Kidney epithelial cell (primary cell): ENCODE measurements around the gene GPR160. TPM values are rescaled to one million over a fixed set of nuclear protein-coding genes. Genes with fewer than 3 reads are reported as not detected.

Experiments
- DNase-seq: peaks from one replicate; pipeline ENCODE4 v3.0.0-alpha.2; 2010; ENCODE audit warnings: low read depth
- H3K27me3 ChIP-seq: 2 replicates; pipeline ENCODE4 v1.6.0; 2011; ENCODE audit warnings: low read length; ENCODE audit not compliant: control insufficient read depth, insufficient read depth
- H3K36me3 ChIP-seq: 2 replicates; pipeline ENCODE4 v1.5.1; 2011; ENCODE audit warnings: low read length; ENCODE audit not compliant: control insufficient read depth, insufficient read depth
- H3K4me3 ChIP-seq: 2 replicates; pipeline ENCODE4 v1.5.1; 2011; ENCODE audit warnings: low read depth, mild to moderate bottlenecking, control low read depth, low read length
- CTCF ChIP-seq: IDR thresholded peaks from 2 replicates; pipeline ENCODE4 v1.5.1; 2011; ENCODE audit warnings: mild to moderate bottlenecking, moderate library complexity, low read length, control low read depth, inconsistent platforms; ENCODE audit not compliant: insufficient read depth, poor library complexity, severe bottlenecking
- total RNA-seq: library from RNA; depleted of rRNA; stranded (reverse); fragments of >200 nt; gene quantifications from 2 replicates; pipeline ENCODE4 v1.2.3, GENCODE V29; 2015

Gene GPR160
- total RNA-seq, 1 donor from 2014 or later, result 14.2 TPM

DNA sequence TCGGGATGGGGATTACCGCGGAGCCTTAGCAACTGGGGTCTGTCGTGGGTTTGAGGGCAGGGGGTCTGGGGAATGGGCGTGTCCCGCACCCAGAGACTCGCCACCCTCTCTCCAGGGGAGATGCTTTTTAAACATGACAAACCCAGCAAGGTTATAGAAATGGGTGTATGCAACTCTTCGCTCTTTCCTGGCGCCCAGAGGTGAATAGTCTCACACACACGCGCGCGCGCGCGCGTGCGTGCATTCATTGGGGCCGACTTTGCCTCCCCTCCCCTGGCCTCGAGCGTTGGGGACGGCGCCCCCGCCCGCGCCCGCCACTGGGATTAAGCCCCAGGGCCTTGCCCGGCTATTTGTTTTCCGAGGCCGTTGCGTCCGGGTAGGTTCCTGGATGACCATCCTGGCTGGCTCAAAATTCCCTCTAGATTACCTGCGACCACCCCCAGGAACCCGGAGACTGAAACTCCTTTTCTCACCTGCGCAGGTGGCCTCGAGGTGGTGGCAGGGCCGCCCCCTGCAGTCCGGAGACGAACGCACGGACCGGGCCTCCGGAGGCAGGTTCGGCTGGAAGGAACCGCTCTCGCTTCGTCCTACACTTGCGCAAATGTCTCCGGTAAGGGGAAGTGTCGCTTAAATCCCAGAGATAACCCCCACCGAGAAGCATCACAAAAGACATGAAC, 777 bp downstream of the GPR160 start:
- H3K36me3 ChIP-seq, result no peaks in the 10 kb centered on the region
- peak overlapping the region; percentile 47 for H3K4me3 ChIP-seq
- peak; percentile 41 for TF ChIP-seq CTCF
- H3K27me3 ChIP-seq, result peaks cover 6% of the 10 kb centered on the region
- no peak for DNase-seq

GRCh38 chr3:170040418-170040817, 2.6 kb downstream of the GPR160 start:
- Histone ChIP-seq H3K4me3 (no peak overlapping the region), H3K27me3 (peaks cover 6% of the 10 kb centered on the region), H3K36me3 (no peaks in the 10 kb centered on the region)
- no peak for DNase-seq
- no peak for TF ChIP-seq CTCF

DNA sequence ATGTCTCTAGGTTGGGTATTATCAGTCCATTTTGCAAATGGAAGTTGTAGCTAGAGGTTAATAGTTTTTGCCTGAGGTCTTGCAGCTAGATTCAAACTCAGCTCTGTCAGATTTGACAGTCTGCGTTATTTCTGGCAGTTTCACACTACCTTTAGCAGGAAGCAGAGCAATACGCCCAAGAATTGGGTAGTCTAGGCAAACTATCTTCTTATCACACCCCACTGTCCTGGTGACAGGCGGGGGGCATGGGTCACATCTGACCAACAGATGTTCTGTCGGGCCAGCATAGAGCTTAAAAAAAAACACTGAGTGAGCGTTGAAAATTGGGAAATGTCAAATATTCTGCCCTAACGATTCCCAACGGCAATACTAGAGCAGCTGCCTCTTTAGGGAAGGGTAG, 5.7 kb downstream of the GPR160 start:
- no peak for DNase-seq
- no peak for TF ChIP-seq CTCF
- Histone ChIP-seq H3K27me3 (peaks cover 4% of the 10 kb centered on the region), H3K36me3 (no peaks in the 10 kb centered on the region), H3K4me3 (no peak overlapping the region)

- Histone ChIP-seq H3K4me3 (no peak overlapping the region), H3K36me3 (no peaks in the 10 kb centered on the region), H3K27me3 (no peaks in the 10 kb centered on the region)
- no peak for DNase-seq
- no peak for TF ChIP-seq CTCF
These were observed 6.5 kb downstream of the GPR160 start for GRCh38 chr3:170044271-170044670.

GRCh38 chr3:170044795-170045244, 7.0 kb downstream of the GPR160 start:
- DNase-seq, result no peak
- no peak overlapping the region for H3K4me3 ChIP-seq
- H3K27me3 ChIP-seq, result no peaks in the 10 kb centered on the region
- no peak for TF ChIP-seq CTCF
- no peaks in the 10 kb centered on the region for H3K36me3 ChIP-seq

DNA sequence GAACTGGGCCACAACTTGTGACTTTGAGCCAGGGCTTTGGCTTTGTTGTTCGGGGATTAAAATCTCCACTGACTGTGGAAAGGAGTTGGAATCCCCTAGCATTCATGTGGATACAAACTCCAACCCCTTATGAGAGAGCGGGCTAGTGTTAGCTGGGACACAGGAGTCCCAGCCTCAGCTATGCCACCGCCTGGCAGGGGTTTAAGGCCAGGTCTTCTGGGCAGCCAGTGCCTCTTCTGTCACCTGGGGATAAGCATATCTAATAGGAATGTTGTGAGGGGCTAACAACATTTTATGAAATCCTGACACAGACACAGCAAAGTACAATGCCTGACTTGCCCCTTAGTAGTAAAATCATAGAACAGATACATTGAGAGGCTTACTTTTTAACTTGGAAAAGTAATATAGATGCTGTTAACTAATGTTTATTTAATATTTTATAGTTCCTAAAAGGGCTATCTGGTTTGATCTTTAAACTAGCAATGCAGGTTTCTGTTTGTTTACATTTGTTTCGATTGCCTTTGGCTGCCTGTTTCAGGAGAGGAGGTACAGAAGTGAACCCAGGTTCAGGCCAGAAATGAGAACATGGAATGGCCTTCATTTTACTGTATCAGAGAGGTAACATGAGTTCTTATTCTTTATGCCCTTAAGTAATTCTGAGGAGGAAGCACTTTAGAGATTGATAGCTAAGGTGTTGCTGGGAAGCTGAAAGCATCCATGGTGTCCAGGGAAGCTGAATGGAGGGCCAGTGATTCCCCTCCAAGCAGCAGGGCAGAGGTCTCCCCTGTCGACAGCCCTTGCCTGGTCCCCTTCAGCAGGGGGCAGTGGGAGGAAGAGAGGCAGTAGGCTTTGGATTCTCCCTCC, 8.7 kb downstream of the GPR160 start:
- no peaks in the 10 kb centered on the region for H3K36me3 ChIP-seq
- no peak overlapping the region for H3K4me3 ChIP-seq
- no peak for TF ChIP-seq CTCF
- DNase-seq, result no peak
- no peaks in the 10 kb centered on the region for H3K27me3 ChIP-seq
